GM19463 (cell line): ENCODE results near the gene C14orf119.

Experiments
- ATAC-seq: cut with Tn5 transposase; IDR thresholded peaks from one replicate; pipeline ENCODE4 v1.9.1; 2021; ENCODE audit warnings: mild to moderate bottlenecking, moderate library complexity; ENCODE audit not compliant: unreplicated experiment

The C14orf119 gene, protein sequence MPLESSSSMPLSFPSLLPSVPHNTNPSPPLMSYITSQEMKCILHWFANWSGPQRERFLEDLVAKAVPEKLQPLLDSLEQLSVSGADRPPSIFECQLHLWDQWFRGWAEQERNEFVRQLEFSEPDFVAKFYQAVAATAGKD

DNA sequence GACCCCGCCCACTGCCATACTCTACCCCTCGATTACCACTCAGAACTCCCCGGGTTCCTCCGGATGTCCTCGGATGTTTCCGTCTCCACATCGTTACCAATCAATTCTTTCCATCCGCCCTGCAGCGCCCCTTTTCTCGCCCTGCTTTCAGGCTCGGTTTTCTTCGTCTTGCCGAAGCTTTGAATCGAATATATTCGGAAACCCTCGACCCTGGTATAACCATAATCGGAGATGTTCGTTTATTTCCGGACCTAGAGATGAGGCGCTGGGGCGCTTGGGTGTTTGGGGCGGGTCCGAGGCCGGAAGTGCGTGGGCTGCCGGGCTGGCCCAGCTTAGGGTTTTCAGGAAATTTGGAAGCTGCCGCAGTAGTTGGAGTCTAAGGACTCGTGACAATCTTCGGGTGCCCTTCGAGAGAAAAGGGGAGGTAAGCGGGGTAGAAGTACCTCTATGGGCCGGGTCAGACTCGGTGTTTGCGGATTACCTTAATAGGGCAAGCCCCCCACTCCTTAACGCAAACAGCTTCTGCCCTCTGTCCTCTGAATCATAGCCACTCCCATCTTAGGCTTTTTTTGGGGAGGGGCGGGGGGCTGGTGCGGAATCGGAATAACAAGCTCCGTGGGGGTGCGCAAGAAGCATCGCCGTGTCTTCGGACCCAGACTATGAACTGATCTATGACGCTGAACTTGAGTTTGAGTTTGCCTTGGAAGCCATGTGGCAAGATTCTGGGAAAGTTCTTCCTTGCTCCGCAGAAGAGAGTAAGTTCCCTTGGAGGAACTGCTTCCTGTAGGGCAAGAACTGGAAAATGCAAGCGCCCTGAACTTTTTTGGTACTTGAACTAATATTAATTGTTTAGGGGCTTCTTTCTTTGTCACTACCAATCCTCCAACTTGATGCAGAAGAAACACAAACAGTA is at the start of gene C14orf119:
C14orf119 (plus strand) TSS at position 310 of the 913 bp plus-strand sequence. CDS start 2,154 bp downstream, outside the sequence.
- ATAC-seq = peak; percentile 82

DNA sequence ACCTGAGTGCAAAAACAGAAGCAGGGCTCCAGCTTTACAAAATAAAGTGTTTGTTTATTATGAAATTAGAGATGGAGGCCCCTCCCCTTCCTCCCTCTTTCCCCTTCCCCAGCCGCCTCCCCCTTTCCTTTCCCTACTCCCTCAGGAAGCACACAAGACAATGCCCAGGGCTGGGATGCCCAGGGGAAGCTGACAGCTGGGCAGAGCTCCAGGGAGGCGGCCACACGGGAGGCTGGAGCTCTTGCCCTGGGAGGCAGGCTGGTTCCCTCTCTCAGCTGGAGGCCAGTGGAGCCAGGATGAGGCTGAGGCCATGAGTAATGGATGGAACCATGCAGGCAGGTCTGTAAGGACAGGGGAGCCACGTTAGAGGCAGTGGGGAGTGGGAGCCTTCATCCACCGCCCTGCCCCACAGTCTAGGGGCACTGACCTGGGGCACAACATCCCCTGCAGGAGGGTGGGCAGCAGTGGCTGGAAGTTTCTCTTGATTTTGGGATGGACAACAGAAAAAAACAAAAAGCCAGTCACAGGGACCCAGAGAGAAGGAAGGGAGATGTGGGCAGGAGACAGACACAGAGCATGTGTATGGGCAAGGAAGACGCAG is 48.2 kb upstream of the C14orf119 start:
- ATAC-seq = no peak

- no peak for ATAC-seq
These were observed 47.3 kb upstream of the C14orf119 start for GRCh38 chr14:23047751-23048693.

DNA sequence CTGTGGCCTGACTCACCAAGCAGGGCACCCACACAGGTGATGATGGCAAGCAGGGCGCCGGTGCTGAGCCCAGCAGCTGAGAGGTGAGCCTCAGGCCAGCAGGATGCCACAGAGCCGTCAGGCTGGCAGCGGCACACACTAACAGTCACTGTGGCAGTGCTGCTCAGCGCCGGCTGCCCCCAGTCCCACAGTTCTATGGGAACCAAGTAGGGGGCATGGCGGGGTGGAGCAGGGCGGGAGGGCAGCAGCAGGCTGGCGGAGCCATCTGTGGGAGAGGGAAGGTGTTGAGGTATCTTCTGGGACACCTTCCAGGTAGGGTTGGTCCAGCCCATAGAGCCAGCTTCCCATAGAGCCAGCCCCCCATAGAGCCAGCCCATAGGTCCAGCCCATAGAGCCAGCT is 46.3 kb upstream of the C14orf119 start:
- ATAC-seq = no peak

DNA sequence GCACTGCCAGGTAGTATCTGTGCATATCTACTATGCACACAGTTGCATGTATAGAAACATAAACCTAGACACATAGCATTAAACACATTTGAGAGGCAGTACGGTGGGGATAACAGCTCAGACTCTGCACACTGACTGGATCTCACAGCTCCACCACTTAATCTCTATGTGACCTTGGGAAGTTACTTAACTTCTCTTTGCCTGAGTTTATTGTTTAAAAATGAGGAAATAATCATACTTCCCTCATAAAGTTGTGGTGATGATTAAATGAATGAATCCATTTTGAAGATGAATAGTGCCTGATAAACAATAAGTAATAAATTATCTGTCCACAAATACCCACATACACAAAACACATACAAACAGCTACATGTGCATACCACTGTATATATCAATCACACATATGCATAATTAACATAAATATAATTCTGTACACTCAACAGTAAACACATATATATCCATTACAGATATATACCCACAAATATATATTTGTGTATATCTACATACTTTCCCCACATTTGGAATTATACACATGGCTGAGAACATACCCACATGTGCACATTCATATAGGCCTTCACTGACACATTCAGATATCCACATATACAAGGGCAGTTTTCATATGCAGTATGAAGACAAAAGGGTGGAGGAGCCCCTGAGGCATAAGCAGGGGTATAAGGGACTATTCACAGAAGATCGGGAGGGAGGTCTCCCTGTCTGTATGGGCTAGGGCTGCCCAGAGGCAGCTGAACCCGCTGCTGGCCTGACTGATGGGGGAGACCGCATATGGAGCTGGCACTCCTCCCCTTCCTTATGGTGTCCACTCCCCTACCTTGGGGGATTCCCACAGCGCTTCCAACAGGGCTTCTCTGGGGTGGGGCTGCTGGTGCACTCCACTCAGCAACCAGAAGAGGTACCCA is 43.9 kb upstream of the C14orf119 start:
- no peak for ATAC-seq

GRCh38 chr14:23052182-23052623 is 43.1 kb upstream of the C14orf119 start:
- no peak for ATAC-seq

DNA sequence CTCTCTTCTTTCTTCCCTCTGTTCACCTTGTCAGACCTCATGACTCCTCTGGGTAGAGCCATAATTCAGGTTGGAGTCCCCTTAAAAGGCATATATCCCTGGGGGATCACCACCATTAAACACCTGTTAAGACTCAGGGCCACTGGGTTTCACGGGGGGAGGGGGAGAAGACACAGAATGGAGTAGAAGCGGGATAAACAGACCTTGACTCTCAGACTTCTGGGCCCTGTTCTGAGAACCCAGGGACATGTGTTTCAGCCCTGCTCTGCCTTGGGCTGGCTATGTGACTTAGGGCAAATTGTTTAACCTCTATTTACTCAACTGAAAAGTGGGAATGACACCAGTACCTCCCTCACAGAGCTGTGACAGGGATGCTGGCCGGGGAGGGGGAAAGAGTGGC is 42.6 kb upstream of the C14orf119 start:
- ATAC-seq = no peak

DNA sequence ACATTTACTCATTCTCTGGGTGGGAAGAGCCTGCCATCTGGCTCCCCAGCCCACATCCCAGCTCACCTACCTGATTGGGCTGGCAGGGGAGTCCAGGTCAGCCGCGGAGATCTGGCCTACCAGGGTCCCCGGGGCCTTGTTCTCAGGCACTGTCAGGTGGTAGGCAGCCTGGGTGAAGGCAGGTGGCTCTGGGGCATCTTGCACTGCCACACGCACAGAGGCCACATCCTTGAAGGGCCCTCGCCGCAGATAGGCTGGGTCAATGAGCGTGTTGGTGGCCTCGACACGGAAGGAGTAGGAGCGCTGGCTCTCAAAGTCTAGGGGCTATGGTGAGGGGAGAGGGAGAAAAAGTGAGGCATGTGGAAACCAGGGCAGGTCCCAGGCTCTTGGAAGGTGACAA is 41.9 kb upstream of the C14orf119 start:
- no peak for ATAC-seq

GRCh38 chr14:23054000-23054811 is 41.1 kb upstream of the C14orf119 start:
- no peak for ATAC-seq

- ATAC-seq = no peak
These were observed 40.2 kb upstream of the C14orf119 start for GRCh38 chr14:23055147-23055550.

DNA sequence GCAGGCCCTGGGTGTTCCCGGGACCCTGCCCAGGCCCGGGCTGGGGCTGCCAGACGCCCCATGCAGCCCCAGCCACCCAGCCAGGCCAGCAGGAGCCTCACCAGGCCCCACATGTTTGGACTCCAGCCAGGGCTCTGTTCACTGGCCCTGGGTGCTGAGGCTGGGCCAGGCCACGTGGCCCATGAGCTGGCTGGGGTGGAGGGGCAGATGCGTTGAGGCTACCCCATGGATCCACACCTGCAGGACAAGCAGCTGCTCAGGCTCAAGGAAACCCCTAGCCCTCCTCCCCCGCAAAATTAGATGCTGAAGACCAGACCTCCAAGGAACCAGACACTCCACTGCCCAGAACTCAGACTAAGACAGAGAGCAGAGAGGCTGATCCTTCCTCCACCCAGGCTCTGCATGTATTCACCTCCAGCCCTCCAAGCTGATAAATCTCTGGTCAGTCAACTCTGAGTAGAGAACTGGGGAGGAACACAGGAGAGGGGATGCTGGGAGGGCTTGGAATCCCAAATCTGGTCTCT is 39.6 kb upstream of the C14orf119 start:
- no peak for ATAC-seq

- ATAC-seq = peak; percentile 66
These were observed 39.0 kb upstream of the C14orf119 start for GRCh38 chr14:23056145-23056955.

DNA sequence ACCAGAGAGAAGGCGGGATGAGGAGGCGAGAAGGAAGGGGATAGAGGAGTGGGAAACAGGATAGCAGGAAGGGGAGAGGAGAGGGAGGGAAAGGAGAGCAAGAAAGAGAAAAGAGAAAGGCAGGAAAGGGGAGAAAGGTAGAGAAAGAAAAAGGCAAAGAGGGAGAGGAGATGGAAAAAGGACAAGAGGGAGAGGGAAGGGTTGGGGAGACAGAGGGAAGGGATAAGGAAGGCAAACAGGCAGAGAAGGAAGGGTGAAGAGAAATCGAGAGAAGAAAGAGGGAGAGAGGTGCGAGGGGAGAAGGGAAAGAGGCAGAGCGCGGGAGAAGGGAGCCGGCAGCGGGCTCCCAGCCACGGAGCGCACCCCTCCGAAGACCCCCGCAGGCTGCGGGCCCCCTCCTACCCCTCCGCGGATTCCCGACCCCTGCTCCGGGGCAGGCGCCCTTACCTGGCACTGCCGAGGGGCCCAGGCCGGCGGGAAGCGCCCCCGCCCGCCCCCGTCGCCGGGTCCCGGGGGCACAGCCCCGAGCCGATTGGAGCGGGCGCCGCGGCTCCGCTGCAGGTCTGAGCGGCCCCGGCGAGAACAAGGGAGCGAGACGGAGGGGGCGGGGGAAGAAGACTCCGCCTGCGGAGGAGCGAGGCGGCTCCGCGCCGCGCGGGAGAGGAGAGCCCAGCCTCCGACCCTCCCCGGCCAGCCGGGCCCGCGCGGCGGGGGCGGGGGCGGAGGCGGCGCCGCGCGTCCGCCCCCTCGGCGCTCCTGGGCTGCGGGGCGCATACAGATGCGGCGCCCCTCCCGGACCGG is 38.1 kb upstream of the C14orf119 start, which contains the start of gene CDH24:
CDH24 (minus strand) TSS at position 565 of the 801 bp plus-strand sequence. CDS start 1,787 bp downstream, outside the sequence.
- peak; percentile 62 for ATAC-seq

GRCh38 chr14:23057757-23058653 is 37.3 kb upstream of the C14orf119 start:
- peak; percentile 56 for ATAC-seq

DNA sequence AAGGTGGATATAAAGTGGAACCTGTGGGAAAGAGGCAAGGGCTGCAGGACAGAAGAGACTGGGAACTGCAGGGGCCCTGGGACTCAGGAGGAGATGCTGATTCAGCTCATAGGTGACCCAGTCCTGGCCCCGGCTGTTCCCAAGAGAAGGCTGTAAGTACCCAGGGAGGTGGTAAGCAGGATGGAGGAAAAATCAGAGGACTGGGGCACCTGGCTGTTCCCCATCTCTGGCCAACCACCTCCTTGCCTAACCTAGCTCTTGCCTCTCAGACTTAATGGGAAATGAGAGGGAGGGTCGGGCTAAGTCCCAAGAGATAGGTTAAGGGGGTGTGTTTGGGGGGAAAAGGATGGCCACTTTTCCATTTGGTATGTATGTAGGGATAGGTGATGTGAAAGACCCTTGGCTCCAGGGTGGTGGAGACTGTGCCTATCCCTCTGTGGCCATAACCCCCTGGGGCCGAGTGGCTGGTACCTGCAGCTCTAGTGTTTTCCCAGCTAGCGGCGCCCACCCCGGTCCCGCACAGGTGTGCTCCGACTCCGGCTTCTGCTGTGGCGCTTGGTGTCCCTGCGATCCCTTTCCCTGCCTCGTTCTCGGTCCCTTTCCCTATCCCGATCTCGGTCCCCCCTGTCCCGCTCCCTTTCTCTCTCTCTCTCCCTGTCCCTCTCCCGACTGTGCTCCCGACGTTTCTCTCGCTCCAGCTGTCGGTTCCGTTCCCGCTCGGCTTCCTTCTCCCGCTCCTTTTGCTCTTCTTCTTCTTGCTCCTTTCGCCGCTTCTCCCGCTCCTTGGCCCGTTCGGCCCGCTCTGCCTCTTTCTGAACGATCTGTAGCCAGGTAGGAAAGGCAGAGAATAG is 36.4 kb upstream of the C14orf119 start:
- no peak for ATAC-seq
